GM21825 (cell line): ENCODE measurements around the gene MAGEA2.
A peak's percentile ranks its signal among the peaks of the same experiment; 100 is the strongest.
"Not testable (repeated sequence)": the region's sequence is repeated elsewhere in the genome, so short reads cannot be mapped to it uniquely, and the experiment has no call there.

Experiments
- ATAC-seq: cut with Tn5 transposase; IDR thresholded peaks from one replicate; pipeline ENCODE4 v1.9.1; 2021; ENCODE audit warnings: mild to moderate bottlenecking, moderate library complexity; ENCODE audit not compliant: unreplicated experiment

Gene MAGEA2

GRCh38 chrX:152753686-152754650, at the start of gene MAGEA2:
Gene MAGEA2 (minus strand): TSS chrX:152753842. CDS start chrX:152751363, 2,479 bp downstream.
- ATAC-seq = not testable (repeated sequence)

GRCh38 chrX:152798945-152799344, 45.3 kb upstream of the MAGEA2 start:
- ATAC-seq = no peak

GRCh38 chrX:152787062-152787461, 33.4 kb upstream of the MAGEA2 start:
- ATAC-seq = peak; percentile 57

GRCh38 chrX:152769549-152770289, 16.1 kb upstream of the MAGEA2 start, which contains the start of gene MAGEA6:
Gene MAGEA6 (minus strand): TSS chrX:152769689. CDS start chrX:152767650, 2,039 bp downstream.
- not testable (repeated sequence) for ATAC-seq

GRCh38 chrX:152766562-152766961, 12.9 kb upstream of the MAGEA2 start:
- not testable (repeated sequence) for ATAC-seq

- not testable (repeated sequence) for ATAC-seq
Measured at GRCh38 chrX:152761582-152761981, 7.9 kb upstream of the MAGEA2 start.

- not testable (repeated sequence) for ATAC-seq
Measured at GRCh38 chrX:152759544-152759943, 5.9 kb upstream of the MAGEA2 start.

- ATAC-seq = not testable (repeated sequence)
Measured at GRCh38 chrX:152758918-152759317, 5.3 kb upstream of the MAGEA2 start, which contains the start of gene CSAG3. Gene CSAG3 (plus strand): TSS chrX:152759218.

GRCh38 chrX:152754871-152755270, 1.2 kb upstream of the MAGEA2 start:
- ATAC-seq = not testable (repeated sequence)

GRCh38 chrX:152738560-152738959, 15.1 kb downstream of the MAGEA2 start:
- no peak for ATAC-seq

GRCh38 chrX:152736528-152736927, 17.1 kb downstream of the MAGEA2 start:
- not testable (repeated sequence) for ATAC-seq

GRCh38 chrX:152735860-152736511, 17.7 kb downstream of the MAGEA2 start:
- no peak for ATAC-seq

GRCh38 chrX:152735101-152735500, 18.5 kb downstream of the MAGEA2 start:
- no peak for ATAC-seq

- ATAC-seq = not testable (repeated sequence)
Measured at GRCh38 chrX:152734143-152734858, 19.3 kb downstream of the MAGEA2 start.

- ATAC-seq = no peak
Measured at GRCh38 chrX:152733261-152733975, 20.2 kb downstream of the MAGEA2 start, which contains the start of the genes CSAG1 and MAGEA12. Gene CSAG1 (minus strand): TSS chrX:152733721. CDS start chrX:152732460, 1,261 bp downstream. Gene MAGEA12 (plus strand): TSS chrX:152733757. CDS start chrX:152736162, 2,405 bp downstream.

- ATAC-seq = no peak
Measured at GRCh38 chrX:152725409-152725808, 28.2 kb downstream of the MAGEA2 start.

GRCh38 chrX:152713815-152714787, 39.5 kb downstream of the MAGEA2 start, which contains the start of gene MAGEA2B:
Gene MAGEA2B (plus strand): TSS chrX:152714628. CDS start chrX:152717107, 2,479 bp downstream.
- not testable (repeated sequence) for ATAC-seq

GRCh38 chrX:152713195-152713594, 40.4 kb downstream of the MAGEA2 start:
- not testable (repeated sequence) for ATAC-seq
